ENCODE results near the gene SLFN11. TPM values are rescaled to one million over a fixed set of nuclear protein-coding genes. Genes with fewer than 3 reads are reported as not detected.

The SLFN11 gene
- total RNA-seq, 1 experiment from 2014 or later = 0.90 TPM

GRCh38 chr17:35341411-35341992 lies 31.9 kb downstream of the SLFN11 start:
- Histone ChIP-seq H2AFZ (ENCODE audit: low read length) (no peak overlapping the region), H2BK12ac (ENCODE audit: insufficient read length, low read depth, low read length) (no peak overlapping the region), H3K18ac (ENCODE audit: insufficient read length, low read depth, low read length) (no peak overlapping the region), H3K79me2 (ENCODE audit: insufficient read depth, low read length) (no peaks in the 10 kb centered on the region), H3K27ac (ENCODE audit: insufficient read length, low read depth, low read length) (no peak overlapping the region), H3K23me2 (ENCODE audit: insufficient read length, low read depth, low read length, poor library complexity, severe bottlenecking) (peaks cover 10% of the 10 kb centered on the region), H3K27me3 (ENCODE audit: insufficient read depth, low read length) (peaks cover 24% of the 10 kb centered on the region), H3K23ac (ENCODE audit: insufficient read length, low read depth, low read length) (no peak overlapping the region), H2BK5ac (ENCODE audit: insufficient read length, low read length) (no peak overlapping the region), H3K4me2 (ENCODE audit: insufficient read depth, insufficient read length, low read length) (no peak overlapping the region), H4K20me1 (ENCODE audit: control insufficient read depth, insufficient read depth, insufficient read length) (no peaks in the 10 kb centered on the region), H2BK120ac (ENCODE audit: low read depth, low read length, poor library complexity, severe bottlenecking) (no peak overlapping the region), H3K79me1 (ENCODE audit: insufficient read depth, low read depth, low read length, poor library complexity, severe bottlenecking) (no peaks in the 10 kb centered on the region), H3K14ac (ENCODE audit: insufficient read depth, low read length) (no peak overlapping the region), H3K4ac (ENCODE audit: low read depth, low read length) (no peak overlapping the region), H4K5ac (ENCODE audit: insufficient read length, low read depth, low read length) (no peak overlapping the region), H4K91ac (ENCODE audit: insufficient read length, low read depth, low read length) (no peak overlapping the region), H2BK20ac (ENCODE audit: low read depth, low read length, poor library complexity, severe bottlenecking) (no peak overlapping the region), H3K56ac (ENCODE audit: insufficient read length, low read depth, low read length) (no peak overlapping the region), H4K8ac (replicated peaks; ENCODE audit: insufficient read length, low read depth, low read length) (no peak overlapping the region), H3K4me1 (ENCODE audit: insufficient read depth, low read length) (no peaks in the 10 kb centered on the region), H3K9ac (ENCODE audit: extremely low read depth, insufficient read length, low read length) (no peak overlapping the region), H2AK5ac (ENCODE audit: insufficient read length, low read length) (no peak overlapping the region), H2BK15ac (ENCODE audit: low read depth, low read length) (no peak overlapping the region), H3T11ph (ENCODE audit: low read length) (no peak overlapping the region), H3K9me3 (ENCODE audit: control insufficient read depth, low read depth, low read length) (no peaks in the 10 kb centered on the region)
- no peak for DNase-seq
- WGBS (ENCODE audit: extremely low coverage, insufficient read length, low lambda C conversion rate) = no CpG with 5 or more reads among the region's 5 CpGs
- no peak for TF ChIP-seq CTCF (conservative IDR thresholded peaks at IDR 0.05)
- H3K4me3 Mint-ChIP-seq = no peak overlapping the region
- H3K4me1 Mint-ChIP-seq = peaks cover 4 to 5% of the 10 kb centered on the region in 2 experiments; a peak in 3 of 4 replicates
- H3K36me3 Mint-ChIP-seq (ENCODE audit: insufficient read depth in 1 of 3, low read depth in 3 of 3) = peaks cover 4 to 14% (median 7%) of the 10 kb centered on the region in 3 experiments; a peak in 6 of 7 replicates
- H3K27me3 Mint-ChIP-seq (ENCODE audit: low read depth) = peaks cover 53% of the 10 kb centered on the region
- H3K9me3 Mint-ChIP-seq = peaks cover 14 to 24% of the 10 kb centered on the region in 2 experiments
- H3K27ac Mint-ChIP-seq = no peak overlapping the region

Measured in H9 (cell line).